ENCODE data around the gene ABITRAM.

The ABITRAM gene

GRCh38 chr9:108924466-108924865, 9.7 kb upstream of the ABITRAM start:
- DNase-seq (ENCODE audit: insufficient read length, low spot score), result no peak
- FAIRE-seq, result no peak
- TF ChIP-seq POLR2AphosphoS5 (IDR thresholded peaks at IDR 0.05; ENCODE audit: low read depth, low read length) (no peak), POLR2A (IDR thresholded peaks at IDR 0.05; ENCODE audit: low read depth, low read length) (no peak), PAX5 (IDR thresholded peaks at IDR 0.05; ENCODE audit: insufficient read depth, low read length, severe bottlenecking) (no peak)

GRCh38 chr9:108928386-108928785, 5.8 kb upstream of the ABITRAM start:
- FAIRE-seq (no peak), DNase-seq (ENCODE audit: insufficient read length, low spot score) (no peak)
- TF ChIP-seq POLR2AphosphoS5 (IDR thresholded peaks at IDR 0.05; ENCODE audit: low read depth, low read length) (no peak), POLR2A (IDR thresholded peaks at IDR 0.05; ENCODE audit: low read depth, low read length) (no peak), TAF1 (IDR thresholded peaks at IDR 0.05; ENCODE audit: low read depth, low read length) (no peak), POU2F2 (IDR thresholded peaks at IDR 0.05; ENCODE audit: low read depth, low read length) (no peak), PAX5 (IDR thresholded peaks at IDR 0.05; ENCODE audit: insufficient read depth, low read length, severe bottlenecking) (no peak), SPI1 (IDR thresholded peaks at IDR 0.05; ENCODE audit: low read depth, low read length) (no peak)

- no peak for DNase-seq (ENCODE audit: insufficient read length, low spot score)
- no peak for FAIRE-seq
- no peak for TF ChIP-seq POLR2A (IDR thresholded peaks at IDR 0.05; ENCODE audit: low read depth, low read length)
- TF ChIP-seq PAX5 (IDR thresholded peaks at IDR 0.05; ENCODE audit: insufficient read depth, low read length, severe bottlenecking), result no peak
- no peak for TF ChIP-seq SPI1 (IDR thresholded peaks at IDR 0.05; ENCODE audit: low read depth, low read length)
- TF ChIP-seq POLR2AphosphoS5 (IDR thresholded peaks at IDR 0.05; ENCODE audit: low read depth, low read length), result no peak
- TF ChIP-seq POU2F2 (IDR thresholded peaks at IDR 0.05; ENCODE audit: low read depth, low read length), result no peak
- TF ChIP-seq TAF1 (IDR thresholded peaks at IDR 0.05; ENCODE audit: low read depth, low read length), result no peak
Measured at GRCh38 chr9:108933231-108933717, 926 bp upstream of the ABITRAM start.

GRCh38 chr9:108933718-108934322, 380 bp upstream of the ABITRAM start, which contains the start of gene ELP1:
Gene ELP1, minus strand, starts transcription at chr9:108934124. Its CDS starts 2,978 bp downstream, at chr9:108931146.
- FAIRE-seq (peak; percentile 95), DNase-seq (ENCODE audit: insufficient read length, low spot score) (peak; percentile 86)
- peak; percentile 53; the same call in 1 of the 2 replicates for TF ChIP-seq POLR2AphosphoS5 (IDR thresholded peaks at IDR 0.05; ENCODE audit: low read depth, low read length)
- no peak for TF ChIP-seq SPI1 (IDR thresholded peaks at IDR 0.05; ENCODE audit: low read depth, low read length)
- no peak for TF ChIP-seq PAX5 (IDR thresholded peaks at IDR 0.05; ENCODE audit: insufficient read depth, low read length, severe bottlenecking)
- TF ChIP-seq POU2F2 (IDR thresholded peaks at IDR 0.05; ENCODE audit: low read depth, low read length), result peak; percentile 45
- TF ChIP-seq TAF1 (IDR thresholded peaks at IDR 0.05; ENCODE audit: low read depth, low read length), result peak; percentile 62; the same call in 1 of the 2 replicates
- TF ChIP-seq POLR2A (IDR thresholded peaks at IDR 0.05; ENCODE audit: low read depth, low read length), result peak; percentile 58

DNA sequence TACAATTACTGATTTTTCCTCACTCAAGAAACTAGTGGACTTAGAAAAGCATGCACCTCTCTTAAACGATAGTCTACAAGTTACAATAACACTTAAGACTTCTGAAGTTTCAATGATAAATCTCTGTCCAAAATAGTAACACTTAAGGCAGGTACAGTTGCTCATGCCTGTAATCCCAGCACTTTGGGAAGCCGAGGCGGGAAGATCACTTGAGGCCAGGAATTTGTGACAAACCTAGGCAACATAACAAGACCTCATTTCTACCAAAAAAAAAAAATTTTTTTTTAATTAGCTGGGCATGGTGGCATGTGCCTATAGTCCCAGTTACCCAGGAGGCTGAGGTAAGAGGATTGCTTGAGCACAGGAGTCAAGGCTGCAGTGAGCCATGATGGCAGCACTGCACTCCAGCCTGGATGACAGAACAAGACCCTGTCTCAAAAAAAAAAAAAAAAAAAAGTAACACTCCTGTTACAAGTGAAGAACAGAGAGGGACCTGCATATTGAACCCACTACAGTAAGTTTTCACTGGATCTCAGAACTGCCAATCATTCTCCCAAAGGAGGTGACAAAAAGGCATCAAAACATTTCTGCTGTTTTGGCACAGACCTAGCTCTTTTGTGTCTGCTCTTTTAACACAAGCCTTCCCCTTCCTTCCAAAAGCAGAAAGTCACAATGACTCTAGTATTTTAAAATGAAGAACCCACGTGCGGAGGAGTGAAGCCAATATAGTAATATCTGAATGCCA, 3.5 kb downstream of the ABITRAM start:
- FAIRE-seq, result no peak
- no peak for DNase-seq (ENCODE audit: insufficient read length, low spot score)
- TF ChIP-seq POLR2AphosphoS5 (IDR thresholded peaks at IDR 0.05; ENCODE audit: low read depth, low read length) (no peak), PAX5 (IDR thresholded peaks at IDR 0.05; ENCODE audit: insufficient read depth, low read length, severe bottlenecking) (no peak)

GRCh38 chr9:108939975-108940374, 5.8 kb downstream of the ABITRAM start:
- FAIRE-seq (no peak), DNase-seq (ENCODE audit: insufficient read length, low spot score) (no peak)
- no peak for TF ChIP-seq POU2F2 (IDR thresholded peaks at IDR 0.05; ENCODE audit: low read depth, low read length)

GRCh38 chr9:108950168-108950567, 16.0 kb downstream of the ABITRAM start:
- TF ChIP-seq SPI1 (IDR thresholded peaks at IDR 0.05; ENCODE audit: low read depth, low read length) (no peak), POLR2A (IDR thresholded peaks at IDR 0.05; ENCODE audit: low read depth, low read length) (no peak), PAX5 (IDR thresholded peaks at IDR 0.05; ENCODE audit: insufficient read depth, low read length, severe bottlenecking) (no peak), TAF1 (IDR thresholded peaks at IDR 0.05; ENCODE audit: low read depth, low read length) (no peak), POU2F2 (IDR thresholded peaks at IDR 0.05; ENCODE audit: low read depth, low read length) (no peak), POLR2AphosphoS5 (IDR thresholded peaks at IDR 0.05; ENCODE audit: low read depth, low read length) (no peak)
- no peak for FAIRE-seq
- no peak for DNase-seq (ENCODE audit: insufficient read length, low spot score)

- DNase-seq (ENCODE audit: insufficient read length, low spot score), result no peak
- no peak for TF ChIP-seq SPI1 (IDR thresholded peaks at IDR 0.05; ENCODE audit: low read depth, low read length)
- TF ChIP-seq POLR2A (IDR thresholded peaks at IDR 0.05; ENCODE audit: low read depth, low read length), result no peak
- TF ChIP-seq POU2F2 (IDR thresholded peaks at IDR 0.05; ENCODE audit: low read depth, low read length), result no peak
- TF ChIP-seq PAX5 (IDR thresholded peaks at IDR 0.05; ENCODE audit: insufficient read depth, low read length, severe bottlenecking), result no peak
- TF ChIP-seq TAF1 (IDR thresholded peaks at IDR 0.05; ENCODE audit: low read depth, low read length), result no peak
- TF ChIP-seq POLR2AphosphoS5 (IDR thresholded peaks at IDR 0.05; ENCODE audit: low read depth, low read length), result no peak
- FAIRE-seq, result no peak
Measured at GRCh38 chr9:108951578-108951977, 17.4 kb downstream of the ABITRAM start.

- FAIRE-seq, result no peak
- TF ChIP-seq SPI1 (IDR thresholded peaks at IDR 0.05; ENCODE audit: low read depth, low read length) (no peak), POU2F2 (IDR thresholded peaks at IDR 0.05; ENCODE audit: low read depth, low read length) (no peak), POLR2A (IDR thresholded peaks at IDR 0.05; ENCODE audit: low read depth, low read length) (no peak), PAX5 (IDR thresholded peaks at IDR 0.05; ENCODE audit: insufficient read depth, low read length, severe bottlenecking) (no peak), TAF1 (IDR thresholded peaks at IDR 0.05; ENCODE audit: low read depth, low read length) (no peak), POLR2AphosphoS5 (IDR thresholded peaks at IDR 0.05; ENCODE audit: low read depth, low read length) (no peak)
- no peak for DNase-seq (ENCODE audit: insufficient read length, low spot score)
Measured at GRCh38 chr9:108953983-108954574, 19.9 kb downstream of the ABITRAM start.
